GM12878 (cell line): ENCODE data around the gene NBPF1. TPM values are rescaled to one million over a fixed set of nuclear protein-coding genes. Genes with fewer than 3 reads are reported as not detected.

Source experiments
- ATAC-seq: fragments of 200-7000 bp; cut with Tn5 transposase; 3 replicates; pipeline ENCODE4 v1.9.1; 2020; ENCODE audit warnings: mild to moderate bottlenecking, moderate library complexity
- Bru-seq: library from RNA; stranded (reverse); fragments of 400-500 nt; gene quantifications from one replicate; lab custom pipeline; 2021; lab: Mats Ljungman, UMichigan
- BruChase-seq, 2 experiments: library from RNA; stranded (reverse); fragments of 400-500 nt; gene quantifications; one replicate each; lab custom pipeline; 2021; lab: Mats Ljungman, UMichigan
- BruUV-seq: library from RNA; stranded (reverse); fragments of 400-500 nt; replicated peaks from 2 replicates; lab custom pipeline; 2021; lab: Mats Ljungman, UMichigan
- CTCF ChIA-PET: fragments of 300-600 bp; sonication (Branson Sonifier 250); formaldehyde crosslinking; extraction: SDS; loops from one replicate; lab custom pipeline; 2021; ENCODE audit warnings: inconsistent platforms; lab: Yijun Ruan, JAX
- POLR2A ChIA-PET: fragments of 350-600 bp; formaldehyde crosslinking; extraction: SDS; loops from one replicate; lab custom pipeline; 2021; ENCODE audit warnings: inconsistent platforms; lab: Charles Lee
- RAD21 ChIA-PET: fragments of 300-600 bp; sonication (Branson Sonifier 250); formaldehyde crosslinking; loops from one replicate; lab custom pipeline; 2023; ENCODE audit warnings: antibody characterized with exemption; ENCODE audit not compliant: unreplicated experiment; lab: Charles Lee
- SMC1A ChIA-PET: fragments of 300-600 bp; sonication (Branson Sonifier 250); formaldehyde crosslinking; loops from one replicate; lab custom pipeline; 2023; ENCODE audit not compliant: unreplicated experiment, uncharacterized antibody; lab: Charles Lee
- DNase-seq: peaks from one replicate; pipeline ENCODE4 v3.0.0-alpha.2; 2011; ENCODE audit warnings: low read depth, low spot score
- FAIRE-seq: peaks from 3 replicates; lab custom pipeline; 2011; peaks lifted over from hg19 to GRCh38; lab: Jason Lieb, UNC
- H2AFZ ChIP-seq: 2 replicates; pipeline ENCODE4 v1.6.0; 2011; ENCODE audit warnings: low read depth, low read length, control low read depth; ENCODE audit not compliant: control insufficient read depth
- H3K27ac ChIP-seq: 2 replicates; pipeline ENCODE4 v1.5.1; 2011; ENCODE audit warnings: control low read depth; ENCODE audit not compliant: control insufficient read depth, insufficient read depth
- H3K27me3 ChIP-seq, 2 experiments: replicated peaks in 1 of 2; 2 replicates each; pipeline versions ENCODE4 v1.6.0 to v1.6.1; 2011; ENCODE audit warnings: low read length in 1 of 2; ENCODE audit not compliant: control insufficient read depth in 2 of 2, insufficient read depth in 2 of 2
- H3K36me3 ChIP-seq, 2 experiments: 2 replicates each; pipeline ENCODE4 v1.5.1; 2011; ENCODE audit warnings: low read length in 1 of 2; ENCODE audit not compliant: control insufficient read depth in 2 of 2, insufficient read depth in 2 of 2
- H3K4me1 ChIP-seq: 2 replicates; pipeline ENCODE4 v1.6.1; 2011; ENCODE audit warnings: mild to moderate bottlenecking, low read length, moderate library complexity, mixed read lengths; ENCODE audit not compliant: control insufficient read depth, insufficient read depth
- H3K4me2 ChIP-seq: 2 replicates; pipeline ENCODE4 v1.6.0; 2011; ENCODE audit warnings: control low read depth; ENCODE audit not compliant: control insufficient read depth, insufficient read depth
- H3K4me3 ChIP-seq: fragments of 200-600 bp; sonication (generic); 2 replicates; pipeline ENCODE4 v1.5.1; 2016
- H3K79me2 ChIP-seq: 2 replicates; pipeline ENCODE4 v1.6.0; 2011; ENCODE audit warnings: low read length; ENCODE audit not compliant: control insufficient read depth, insufficient read depth
- H3K9ac ChIP-seq: 2 replicates; pipeline ENCODE4 v1.8.0; 2011; ENCODE audit warnings: low read length, control low read depth, mixed read lengths; ENCODE audit not compliant: control insufficient read depth, insufficient read depth
- H3K9me3 ChIP-seq: replicated peaks from 3 replicates; pipeline ENCODE4 v1.5.1; 2011; ENCODE audit warnings: mild to moderate bottlenecking, low read length; ENCODE audit not compliant: control insufficient read depth, insufficient read depth
- H4K20me1 ChIP-seq: 2 replicates; pipeline ENCODE4 v1.6.0; 2011; ENCODE audit not compliant: control insufficient read depth, insufficient read depth
- ASH2L ChIP-seq: fragments of 300-600, 200-600 bp; sonication (generic); IDR thresholded peaks from 2 replicates; pipeline ENCODE4 v1.6.1; 2017; ENCODE audit warnings: low read depth, mild to moderate bottlenecking, borderline replicate concordance
- BCL11A ChIP-seq: IDR thresholded peaks from 2 replicates; pipeline ENCODE4 v1.6.1; 2011; ENCODE audit warnings: low read depth, low read length
- EP300 ChIP-seq, 2 experiments: fragments of 150-350 bp in 1 of 2; IDR thresholded peaks; 2 replicates each; pipeline ENCODE4 v1.6.1; 2011 to 2012; ENCODE audit warnings: low read depth in 2 of 2, low read length in 2 of 2, borderline replicate concordance in 1 of 2, improper control_type of control experiment in 1 of 2, inconsistent platforms in 1 of 2; ENCODE audit not compliant: control insufficient read depth in 1 of 2
- EZH2 ChIP-seq: IDR thresholded peaks from 2 replicates; pipeline ENCODE4 v1.6.1; 2012; ENCODE audit warnings: low read depth, mild to moderate bottlenecking, control low read depth, inconsistent platforms, low read length, borderline replicate concordance; ENCODE audit not compliant: control insufficient read depth
- MEF2A ChIP-seq: IDR thresholded peaks from 2 replicates; pipeline ENCODE4 v1.6.1; 2011; ENCODE audit warnings: low read depth, mild to moderate bottlenecking, low read length, moderate library complexity; ENCODE audit not compliant: insufficient read depth
- MTA3 ChIP-seq: IDR thresholded peaks from 2 replicates; pipeline ENCODE4 v1.6.1; 2012; ENCODE audit warnings: low read length, inconsistent platforms, borderline replicate concordance
- NFXL1 ChIP-seq: fragments of 450-650 bp; IDR thresholded peaks from 2 replicates; pipeline ENCODE4 v1.6.1; 2017; ENCODE audit warnings: antibody characterized with exemption, mild to moderate bottlenecking, borderline replicate concordance
- NFYA ChIP-seq: IDR thresholded peaks from 2 replicates; pipeline ENCODE4 v1.6.1; 2011; ENCODE audit warnings: low read depth, mild to moderate bottlenecking, low read length, improper control_type of control experiment, borderline replicate concordance
- PML ChIP-seq: IDR thresholded peaks from 2 replicates; pipeline ENCODE4 v1.6.1; 2012; ENCODE audit warnings: low read length, inconsistent platforms
- RAD51 ChIP-seq: fragments of 450-650 bp; IDR thresholded peaks from 2 replicates; pipeline ENCODE4 v1.6.1; 2016; ENCODE audit warnings: moderate library complexity, mild to moderate bottlenecking, inconsistent platforms
- WGBS: methylation state at CpG from one replicate; pipeline ENCODE4 v1.1.6; 2016; ENCODE audit warnings: low lambda C conversion rate; ENCODE audit not compliant: insufficient replicate concordance, insufficient coverage; ENCODE audit errors: missing lambda C conversion rate; 5-methylcytosine and 5-hydroxymethylcytosine counted together
- in situ Hi-C: fragments of 300-500 bp; cut with MboI; formaldehyde crosslinking; loops from 9 replicates; pipeline ENCODE4 v1.14.3; 2018; ENCODE audit warnings: mixed read lengths
- intact Hi-C: fragments of 100-400 bp; cut with micrococcal nuclease; formaldehyde crosslinking; loops from one replicate; pipeline ENCODE4 v1.14.2; 2022; ENCODE audit not compliant: unreplicated experiment
- long read RNA-seq, 2 experiments: library from polyadenylated mRNA; unstranded; transcript quantifications; one replicate each; pipeline ENCODE4 v2.0.0, GENCODE V29; 2019 to 2020
- polyA minus RNA-seq, 3 experiments: library from RNA; depleted of rRNA, polyadenylated mRNA; stranded (reverse); fragments of >200 nt; gene quantifications; 2 replicates each; pipeline ENCODE4 v1.2.3, GENCODE V29; 2011
- polyA plus RNA-seq, 11 experiments: library from polyadenylated mRNA; depleted of rRNA in 4 of 11; unstranded in 6 of 11; stranded (reverse) in 5 of 11; fragments of >200 nt; fragmentation: Nextera tagmentation in 4 of 11; fragmentation: Illumina TruSeq in 1 of 11; extraction: Ambion mirVana in 4 of 11; extraction: Trizol in 1 of 11; gene quantifications; 1 replicate in 1 of 11; 2 replicates in 10 of 11; pipeline versions ENCODE4 v1.2.1 to v1.2.3, GENCODE V29; 2011 to 2016; ENCODE audit warnings: inconsistent platforms in 2 of 11, missing spikeins in 2 of 11, low read depth in 1 of 11
- total RNA-seq, 4 experiments: library from RNA; depleted of rRNA in 3 of 4; stranded (reverse); fragments of >200 nt in 3 of 4; fragmentation: Illumina TruSeq in 1 of 4; extraction: Trizol in 1 of 4; gene quantifications; 2 replicates each; pipeline versions ENCODE4 v1.2.1 to v1.2.3, GENCODE V29; 2013 to 2021
- TF ChIP-seq, protein P1 (sequence below): fragments of 450-650 bp; IDR thresholded peaks from 2 replicates; pipeline ENCODE4 v1.6.1; 2016; ENCODE audit warnings: mild to moderate bottlenecking
- TF ChIP-seq, protein P2 (sequence below): fragments of 450-650 bp; IDR thresholded peaks from 2 replicates; pipeline ENCODE4 v1.6.1; 2018; ENCODE audit warnings: borderline replicate concordance, mild to moderate bottlenecking; ENCODE audit not compliant: partially characterized antibody

NBPF1 gene
- total RNA-seq (2013; cell fraction: nucleolus; rRNA removed): 9.5 and 10.3 TPM in 2 replicates
- 0.22 and 0.45 TPM in 2 replicates for total RNA-seq (2014; rRNA removed)
- total RNA-seq (2014; rRNA removed; fragmentation: Illumina TruSeq; extraction: Trizol): 0.36 and 0.60 TPM in 2 replicates
- total RNA-seq (2021): 1.2 and 1.4 TPM in 2 replicates
- 1.4 TPM for polyA plus RNA-seq (2011; ENCODE audit: low read depth)
- 3.2 and 3.4 TPM in 2 replicates for polyA plus RNA-seq (2011; rRNA removed)
- polyA plus RNA-seq (2011; cell fraction: cytosol; rRNA removed): 1.7 and 1.9 TPM in 2 replicates
- polyA plus RNA-seq (2011; cell fraction: nucleus; rRNA removed): 4.1 and 4.2 TPM in 2 replicates
- polyA plus RNA-seq (2012): 1.7 and 2.6 TPM in 2 replicates
- 1.1 and 1.6 TPM in 2 replicates for polyA plus RNA-seq (2014; fragmentation: Illumina TruSeq; extraction: Trizol)
- polyA plus RNA-seq (2014; fragmentation: Nextera tagmentation; extraction: Ambion mirVana): under 1 TPM; 0.20 to 0.34 TPM
- 0.74 and 1.3 TPM in 2 replicates for polyA plus RNA-seq (2014; rRNA removed)
- polyA plus RNA-seq (2016; fragmentation: Nextera tagmentation; extraction: Ambion mirVana): under 1 TPM; 0.70 to 0.73 TPM
- polyA minus RNA-seq (2011; rRNA and poly(A)+ RNA removed): 1.9 TPM in 2 replicates
- polyA minus RNA-seq (2011; cell fraction: cytosol; rRNA and poly(A)+ RNA removed): 0.80 and 0.83 TPM in 2 replicates
- polyA minus RNA-seq (2011; cell fraction: nucleus; rRNA and poly(A)+ RNA removed): 2.9 and 3.9 TPM in 2 replicates
- percentile 38 among the genes with signal in this experiment for Bru-seq, nascent RNA
- BruChase-seq, experiment 1, labeled RNA remaining after a 6-hour chase: percentile 41 among the genes with signal in this experiment
- BruChase-seq, experiment 2, labeled RNA remaining after a 2-hour chase: percentile 45 among the genes with signal in this experiment
- long read RNA-seq, experiment 1, partial matches to known transcripts: 0 of 1 reads
- long read RNA-seq, experiment 1, other reads (novel, unspliced or antisense): 1 of 1 reads
- long read RNA-seq, experiment 2, partial matches to known transcripts: 0 of 3 reads
- long read RNA-seq, experiment 2, other reads (novel, unspliced or antisense): 2 of 3 reads

DNA sequence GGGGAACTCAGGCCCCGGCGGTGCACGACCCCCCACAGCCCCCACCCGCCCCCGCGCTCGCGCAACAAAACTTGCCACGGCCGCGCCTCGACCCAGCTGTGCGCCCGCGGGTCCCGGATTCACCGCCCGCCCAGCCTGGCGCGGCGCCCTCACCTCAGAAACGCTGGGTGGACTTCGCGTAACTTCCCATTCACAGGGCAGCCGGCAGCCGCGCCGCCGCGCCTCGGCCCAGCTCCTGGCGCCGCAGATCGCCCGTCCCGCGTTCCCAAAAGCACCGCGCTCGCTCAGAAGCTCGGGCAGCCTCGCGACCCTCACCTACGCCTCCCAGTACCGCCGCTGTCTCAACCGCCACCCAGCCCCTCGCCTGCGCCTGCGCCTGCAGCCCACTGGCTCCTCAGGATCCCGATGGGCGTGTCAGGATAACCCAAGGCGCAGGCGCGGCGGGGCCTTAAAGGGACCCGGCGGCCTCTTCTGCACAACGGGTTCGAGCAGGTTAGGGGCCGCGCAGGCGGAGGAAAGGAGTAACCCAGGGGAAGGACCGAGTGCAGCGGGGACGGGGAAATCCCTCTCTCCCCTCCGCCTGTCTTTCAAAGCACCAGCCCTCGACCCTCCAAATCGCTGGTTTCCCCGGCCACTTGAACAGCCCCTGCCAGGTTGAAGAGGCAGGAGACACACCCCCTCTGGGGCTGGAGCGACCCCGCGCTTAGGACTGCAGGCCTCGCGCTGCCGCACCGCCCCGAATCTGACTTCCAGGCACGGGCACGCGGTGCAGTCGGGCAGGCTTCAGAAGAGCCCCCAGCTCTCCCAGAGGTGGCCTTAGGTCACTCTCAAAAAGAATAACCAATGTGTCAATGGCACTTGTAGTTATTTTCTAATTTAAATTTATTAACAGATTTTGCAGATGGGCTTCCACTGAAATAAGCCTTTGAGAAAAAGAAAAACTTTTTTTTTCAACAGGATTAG lies at the start of gene NBPF1:
Gene NBPF1, minus strand, starts transcription at position 380 of the 963 bp plus-strand sequence.
- Histone ChIP-seq H3K4me2 (peak within 1 kb of the TSS; percentile 100), H3K4me1 (peaks cover 4% of the 10 kb centered on the region), H3K36me3 (no peaks in the 10 kb centered on the region), H3K79me2 (no peaks in the 10 kb centered on the region), H3K27ac (no peak within 1 kb of the TSS), H4K20me1 (no peaks in the 10 kb centered on the region), H3K9me3 (no peaks in the 10 kb centered on the region), H3K4me3 (peak within 1 kb of the TSS; percentile 73), H2AFZ (peak within 1 kb of the TSS; percentile 88), H3K9ac (peak within 1 kb of the TSS; percentile 11; the same call in 1 of the 2 replicates), H3K27me3 (peaks cover 13 to 18% of the 10 kb centered on the region in 2 experiments)
- ChIA-PET SMC1A (interaction anchor here (0.8 kb wide), 1 partner anchor 20 kb away, joined by 3 read pairs; no protein-coding TSS in a partner anchor), POLR2A (no interaction called here), RAD21 (no interaction called here), CTCF (interaction anchor here (2.9 kb wide), 1 partner anchor 8 kb away, joined by 23 read pairs; no protein-coding TSS in a partner anchor)
- in situ Hi-C loops (no loop called here), intact Hi-C loops (no loop called here)
- DNase-seq: peak; percentile 56
- no TSS peak for BruUV-seq
- WGBS: 2% methylated on average over 82 of the region's 82 CpGs
- ATAC-seq: peak; percentile 99
- FAIRE-seq: no peak
- TF ChIP-seq MTA3: no peak
- no peak for TF ChIP-seq RAD51
- no peak for TF ChIP-seq EZH2
- no peak for TF ChIP-seq PML
- TF ChIP-seq NFXL1: no peak
- TF ChIP-seq, protein P1, sequence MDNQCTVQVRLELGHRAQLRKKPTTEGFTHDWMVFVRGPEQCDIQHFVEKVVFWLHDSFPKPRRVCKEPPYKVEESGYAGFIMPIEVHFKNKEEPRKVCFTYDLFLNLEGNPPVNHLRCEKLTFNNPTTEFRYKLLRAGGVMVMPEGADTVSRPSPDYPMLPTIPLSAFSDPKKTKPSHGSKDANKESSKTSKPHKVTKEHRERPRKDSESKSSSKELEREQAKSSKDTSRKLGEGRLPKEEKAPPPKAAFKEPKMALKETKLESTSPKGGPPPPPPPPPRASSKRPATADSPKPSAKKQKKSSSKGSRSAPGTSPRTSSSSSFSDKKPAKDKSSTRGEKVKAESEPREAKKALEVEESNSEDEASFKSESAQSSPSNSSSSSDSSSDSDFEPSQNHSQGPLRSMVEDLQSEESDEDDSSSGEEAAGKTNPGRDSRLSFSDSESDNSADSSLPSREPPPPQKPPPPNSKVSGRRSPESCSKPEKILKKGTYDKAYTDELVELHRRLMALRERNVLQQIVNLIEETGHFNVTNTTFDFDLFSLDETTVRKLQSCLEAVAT: peak; percentile 66; the same call in 1 of the 2 replicates
- TF ChIP-seq NFYA: no peak
- no peak for TF ChIP-seq BCL11A
- TF ChIP-seq EP300 (IDR thresholded peaks at IDR 0.05; ENCODE audit: borderline replicate concordance in 1 of 2, control insufficient read depth in 1 of 2, low read depth in 2 of 2, low read length in 2 of 2): no peak
- no peak for TF ChIP-seq MEF2A
- TF ChIP-seq ASH2L: no peak
- TF ChIP-seq, protein P2, sequence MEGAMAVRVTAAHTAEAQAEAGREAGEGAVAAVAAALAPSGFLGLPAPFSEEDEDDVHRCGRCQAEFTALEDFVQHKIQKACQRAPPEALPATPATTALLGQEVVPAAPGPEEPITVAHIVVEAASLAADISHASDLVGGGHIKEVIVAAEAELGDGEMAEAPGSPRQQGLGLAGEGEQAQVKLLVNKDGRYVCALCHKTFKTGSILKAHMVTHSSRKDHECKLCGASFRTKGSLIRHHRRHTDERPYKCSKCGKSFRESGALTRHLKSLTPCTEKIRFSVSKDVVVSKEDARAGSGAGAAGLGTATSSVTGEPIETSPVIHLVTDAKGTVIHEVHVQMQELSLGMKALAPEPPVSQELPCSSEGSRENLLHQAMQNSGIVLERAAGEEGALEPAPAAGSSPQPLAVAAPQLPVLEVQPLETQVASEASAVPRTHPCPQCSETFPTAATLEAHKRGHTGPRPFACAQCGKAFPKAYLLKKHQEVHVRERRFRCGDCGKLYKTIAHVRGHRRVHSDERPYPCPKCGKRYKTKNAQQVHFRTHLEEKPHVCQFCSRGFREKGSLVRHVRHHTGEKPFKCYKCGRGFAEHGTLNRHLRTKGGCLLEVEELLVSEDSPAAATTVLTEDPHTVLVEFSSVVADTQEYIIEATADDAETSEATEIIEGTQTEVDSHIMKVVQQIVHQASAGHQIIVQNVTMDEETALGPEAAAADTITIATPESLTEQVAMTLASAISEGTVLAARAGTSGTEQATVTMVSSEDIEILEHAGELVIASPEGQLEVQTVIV: no peak
